Muscle of arm (tissue), 12 donors: ENCODE results near the gene GGACT. TPM values are rescaled to one million over a fixed set of nuclear protein-coding genes. Genes with fewer than 3 reads are reported as not detected.

Source experiments
- polyA plus RNA-seq, 12 donors: library from polyadenylated mRNA; unstranded; fragments of 120-200 nt; gene quantifications; one replicate each; pipeline ENCODE4 v1.2.1, GENCODE V29; 2013; ENCODE audit not compliant: insufficient read length in 12 of 12

Gene GGACT
- polyA plus RNA-seq, 12 donors = 1.5 to 4.4 (median 2.7) TPM; not detected in 2

Other genes starting within 250 kb of the GGACT start
- 10 to 100 TPM in 11 of 12 donors, not detected in 1; 14.6 to 30.8 (median 16.8) TPM for gene TMTC4, start 86.0 kb upstream of the GGACT start, polyA plus RNA-seq